Aorta (tissue), 5 donors: Measurements from ENCODE around the gene IRX5. TPM values are rescaled to one million over a fixed set of nuclear protein-coding genes. Genes with fewer than 3 reads are reported as not detected.

Experiments used
- ATAC-seq: fragments of 200-7000 bp; cut with Tn5 transposase; one replicate; pipeline ENCODE4 v1.9.1; 2022; ENCODE audit warnings: moderate library complexity; ENCODE audit not compliant: low FRiP score
- DNase-seq, 2 donors: peaks; one replicate each; pipeline ENCODE4 v3.0.0-alpha.2; 2020
- H3K27ac ChIP-seq, 2 donors: one replicate each; pipeline ENCODE4 v1.5.1; 2013; ENCODE audit warnings: low read length in 2 of 2, mild to moderate bottlenecking in 2 of 2, moderate library complexity in 2 of 2, control low read depth in 1 of 2, inconsistent platforms in 1 of 2, low read depth in 1 of 2
- H3K27me3 ChIP-seq, 2 donors: one replicate each; pipeline ENCODE4 v1.6.1; 2013; ENCODE audit warnings: control low read depth in 1 of 2, low read length in 1 of 2, mild to moderate bottlenecking in 1 of 2, moderate library complexity in 1 of 2; ENCODE audit not compliant: insufficient read depth in 2 of 2, control insufficient read depth in 1 of 2
- H3K36me3 ChIP-seq, 2 donors: one replicate each; pipeline ENCODE4 v1.6.1; 2013; ENCODE audit warnings: control low read depth in 1 of 2, low read length in 1 of 2, mild to moderate bottlenecking in 1 of 2; ENCODE audit not compliant: insufficient read depth in 2 of 2, control insufficient read depth in 1 of 2
- H3K4me1 ChIP-seq, 2 donors: one replicate each; pipeline ENCODE4 v1.6.1; 2013; ENCODE audit warnings: low read length in 2 of 2, control low read depth in 1 of 2, mild to moderate bottlenecking in 1 of 2, moderate library complexity in 1 of 2; ENCODE audit not compliant: insufficient read depth in 2 of 2, control insufficient read depth in 1 of 2
- H3K4me3 ChIP-seq, 2 donors: one replicate each; pipeline ENCODE4 v1.5.1; 2013; ENCODE audit warnings: low read length in 2 of 2, control low read depth in 1 of 2, mild to moderate bottlenecking in 1 of 2
- H3K9me3 ChIP-seq: one replicate; pipeline ENCODE4 v1.6.1; 2013; ENCODE audit warnings: mild to moderate bottlenecking, low read length; ENCODE audit not compliant: control insufficient read depth
- WGBS, 2 donors: extraction: QIAGEN DNeasy Blood & Tissue Kit; methylation state at CpG; one replicate each; pipeline ENCODE4 v1.1.7; 2013; 5-methylcytosine and 5-hydroxymethylcytosine counted together
- intact Hi-C, 2 donors: fragments of 100-400 bp; cut with DNase I; formaldehyde crosslinking; loops; one replicate each; pipeline versions ENCODE4 v1.14.2 to v1.15.0; 2022
- polyA plus RNA-seq, 2 donors: library from polyadenylated mRNA; stranded (reverse); fragments of 200-250 nt; gene quantifications; one replicate each; pipeline ENCODE4 v1.2.3, GENCODE V29; 2013
- total RNA-seq, 2 donors: library from RNA; stranded (reverse); fragmentation: NEBNext Ultra II Directional; extraction: Animal tissue kit (Norgen Biotek cat#: 25700); gene quantifications; one replicate each; pipeline ENCODE4 v1.2.1, GENCODE V29; 2021
- donor health status: healthy with polysubstance abuse.
- donor health status: Bipolar disorder and iron deficiency.
- donor health status: DM: no; HTN: no; CAD: no.
- donor health status: DM: no; HTN: no; CAD: no.
- donor health status: DM: yes; HTN: yes; CAD: no.

IRX5 gene
- total and polyA plus RNA-seq, 4 donors = 0.91 to 1.7 (median 0.96) TPM; not detected in 1

GRCh38 chr16:54903047-54903446 lies 27.6 kb upstream of the IRX5 start:
- 95 to 96% methylated on average over 2 of the region's 2 CpGs for WGBS, 2 donors

DNA sequence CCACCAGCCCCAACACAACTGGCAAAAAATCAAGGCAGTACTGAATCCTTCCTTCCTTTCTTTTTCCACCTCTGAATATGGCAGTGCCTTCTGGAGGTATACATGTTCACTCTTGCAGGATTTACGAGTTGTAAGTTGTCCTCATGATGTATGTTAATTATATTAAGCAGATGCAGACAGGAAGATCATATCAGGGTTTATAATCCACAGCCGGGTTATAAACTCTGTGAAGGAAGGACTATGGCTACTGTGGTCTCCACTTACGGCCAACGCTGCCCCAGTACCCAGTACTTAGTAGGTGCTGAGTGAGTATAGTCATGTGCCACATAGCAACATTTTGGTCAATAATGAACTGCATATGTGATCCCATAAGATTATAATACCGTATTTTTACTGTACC lies 19.6 kb upstream of the IRX5 start:
- Histone ChIP-seq H3K36me3 (no peaks in the 10 kb centered on the region), H3K9me3 (no peaks in the 10 kb centered on the region), H3K27me3 (no peaks in the 10 kb centered on the region), H3K4me3 (no peak overlapping the region), H3K27ac (no peak overlapping the region), H3K4me1 (no peaks in the 10 kb centered on the region)
- WGBS, 2 donors = 86% methylated on average over 5 of the region's 5 CpGs
- intact Hi-C loops = no loop called here
- ATAC-seq = no peak
- DNase-seq = no peak

More at GRCh38 chr16:54903047-54903446, 27.6 kb upstream of the IRX5 start:
- no peaks in the 10 kb centered on the region for H3K36me3 ChIP-seq
- DNase-seq (no peak), ATAC-seq (no peak)
- H3K4me3 ChIP-seq = no peak overlapping the region
- H3K27me3 ChIP-seq = no peaks in the 10 kb centered on the region
- intact Hi-C loops = no loop called here
- H3K9me3 ChIP-seq = peaks cover 2% of the 10 kb centered on the region
- H3K27ac ChIP-seq = no peak overlapping the region
- no peaks in the 10 kb centered on the region for H3K4me1 ChIP-seq

DNA sequence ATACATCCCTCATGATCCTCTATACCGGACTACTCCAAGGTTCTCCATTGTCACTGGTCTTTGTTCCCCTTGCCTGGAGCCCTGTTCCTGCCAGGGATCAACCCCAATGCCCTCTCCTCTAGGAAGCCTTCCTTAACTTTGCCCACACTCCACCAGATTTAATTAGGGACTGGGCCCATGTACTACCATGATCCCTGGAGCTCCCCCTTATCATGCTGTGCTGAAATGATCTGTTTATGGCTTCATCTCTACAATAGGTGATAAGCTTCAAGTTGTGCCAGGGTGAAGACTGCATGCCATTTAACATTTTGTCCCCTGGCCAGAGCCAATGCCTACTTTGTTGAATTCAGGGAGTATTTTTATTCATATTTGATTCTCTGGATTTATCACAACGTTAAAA lies 17.9 kb upstream of the IRX5 start:
- no peak overlapping the region for H3K27ac ChIP-seq
- intact Hi-C loops = no loop called here
- no peaks in the 10 kb centered on the region for H3K27me3 ChIP-seq
- ATAC-seq (no peak), DNase-seq (no peak)
- WGBS, 2 donors = 64 to 69% methylated on average over 2 of the region's 2 CpGs
- H3K4me3 ChIP-seq = no peak overlapping the region
- no peaks in the 10 kb centered on the region for H3K9me3 ChIP-seq
- no peaks in the 10 kb centered on the region for H3K4me1 ChIP-seq
- no peaks in the 10 kb centered on the region for H3K36me3 ChIP-seq

DNA sequence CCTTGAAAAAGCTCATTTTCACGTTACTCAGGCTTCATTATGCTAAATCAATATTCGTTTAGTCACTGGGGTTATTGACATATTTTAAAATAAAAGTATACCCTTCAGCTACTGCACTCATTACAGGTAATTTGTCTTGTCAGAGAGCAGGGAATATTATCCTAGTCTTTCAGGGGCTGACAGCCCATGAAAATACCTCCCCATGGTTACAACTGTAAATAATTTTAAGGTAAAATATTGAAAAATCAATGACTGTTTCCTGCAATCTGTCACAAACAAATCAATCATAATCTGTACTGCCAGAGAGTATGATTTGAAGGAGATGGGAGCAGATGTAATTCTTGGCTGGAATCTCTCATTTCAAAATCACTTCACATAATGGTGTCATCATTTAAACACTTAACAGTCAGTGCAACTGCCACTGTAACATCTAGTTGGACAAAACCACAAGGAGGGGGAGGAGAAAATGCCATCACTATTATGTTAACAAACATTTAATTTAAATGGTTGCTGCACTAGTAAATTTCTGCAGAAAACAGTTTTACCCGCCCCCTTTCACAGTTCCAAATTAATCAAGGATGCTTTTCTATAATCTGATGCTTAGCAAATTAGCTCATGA lies 9.3 kb upstream of the IRX5 start:
- Histone ChIP-seq H3K36me3 (no peaks in the 10 kb centered on the region), H3K9me3 (no peaks in the 10 kb centered on the region), H3K4me1 (no peaks in the 10 kb centered on the region), H3K4me3 (no peak overlapping the region), H3K27ac (no peak overlapping the region), H3K27me3 (no peaks in the 10 kb centered on the region)
- ATAC-seq (no peak), DNase-seq (no peak)
- intact Hi-C loops = loop anchor here in 1 of 2 donors (10.0 kb wide), 1 partner anchor 1027 kb away; no protein-coding TSS in a partner anchor
- WGBS, 2 donors = 88 to 89% methylated on average over 3 of the region's 3 CpGs

- Histone ChIP-seq H3K4me1 (no peaks in the 10 kb centered on the region), H3K36me3 (no peaks in the 10 kb centered on the region), H3K9me3 (no peaks in the 10 kb centered on the region), H3K4me3 (no peak overlapping the region), H3K27me3 (no peaks in the 10 kb centered on the region), H3K27ac (no peak overlapping the region)
- DNase-seq (no peak), ATAC-seq (no peak)
- intact Hi-C loops = loop anchor here in 1 of 2 donors (10.0 kb wide), 1 partner anchor 1028 kb away; no protein-coding TSS in a partner anchor
- WGBS, 2 donors = 77 to 90% methylated on average over 4 of the region's 4 CpGs
These were observed 7.6 kb upstream of the IRX5 start for GRCh38 chr16:54923055-54923473.

- intact Hi-C loops = loop anchor here in 1 of 2 donors (10.0 kb wide), 1 partner anchor 1029 kb away; no protein-coding TSS in a partner anchor
- Histone ChIP-seq H3K9me3 (no peaks in the 10 kb centered on the region), H3K36me3 (no peaks in the 10 kb centered on the region), H3K4me1 (no peaks in the 10 kb centered on the region), H3K27ac (no peak overlapping the region), H3K4me3 (no peak overlapping the region), H3K27me3 (no peaks in the 10 kb centered on the region)
- no peak for DNase-seq
- ATAC-seq = no peak
- WGBS, 2 donors = 90 to 93% methylated on average over 2 of the region's 2 CpGs
These were observed 6.7 kb upstream of the IRX5 start for GRCh38 chr16:54923988-54924387.

GRCh38 chr16:54926166-54926838 lies 4.4 kb upstream of the IRX5 start:
- no peaks in the 10 kb centered on the region for H3K36me3 ChIP-seq
- H3K27me3 ChIP-seq = no peaks in the 10 kb centered on the region
- 54 to 60% methylated on average over 4 of the region's 4 CpGs for WGBS, 2 donors
- no peak for DNase-seq
- no peaks in the 10 kb centered on the region for H3K9me3 ChIP-seq
- H3K27ac ChIP-seq = no peak overlapping the region
- H3K4me3 ChIP-seq = no peak overlapping the region
- no peak for ATAC-seq
- H3K4me1 ChIP-seq = no peaks in the 10 kb centered on the region
- intact Hi-C loops = loop anchor here (5.0 to 10.0 kb wide), 5 partner anchors 114 to 1424 kb away; partner anchors contain the start of genes AKTIP (in 1 of the 2) and IRX3 (in 1 of the 2)

- 36 to 43% methylated on average over 13 of the region's 13 CpGs for WGBS, 2 donors
- no peaks in the 10 kb centered on the region for H3K36me3 ChIP-seq
- peak overlapping the region in 1 of 2 donors; percentile 66 for H3K27ac ChIP-seq
- no peaks in the 10 kb centered on the region for H3K9me3 ChIP-seq
- H3K4me3 ChIP-seq = peak overlapping the region; percentile 51 to 71
- H3K4me1 ChIP-seq = no peaks in the 10 kb centered on the region
- no peak for DNase-seq
- intact Hi-C loops = loop anchor here (2.0 to 10.0 kb wide), 6 partner anchors 115 to 1425 kb away; partner anchors contain the start of genes AKTIP (in 1 of the 2) and IRX3 (in 1 of the 2)
- ATAC-seq = no peak
- no peaks in the 10 kb centered on the region for H3K27me3 ChIP-seq
These were observed 3.3 kb upstream of the IRX5 start for GRCh38 chr16:54927125-54928015.
